ENCODE results near the gene MTX2. TPM values are rescaled to one million over a fixed set of nuclear protein-coding genes. Genes with fewer than 3 reads are reported as not detected.

The MTX2 gene
- total and polyA plus RNA-seq, 9 of the 15 experiments (the other 6 are each of a cell fraction or from before 2014, with no cell fraction given): 38.1 to 170 (median 88.0) TPM

Other genes with a start within 250 kb of the MTX2 start
Only the 7 nearest of the 10 such genes appear.
- not detected in 2 replicates for gene HOXD11, start 162.2 kb upstream of the MTX2 start, total RNA-seq (2014; rRNA removed)
- not detected in 2 replicates for gene HOXD11, start 162.2 kb upstream of the MTX2 start, total RNA-seq (2014; rRNA removed; fragmentation: Illumina TruSeq; extraction: Trizol)
- gene HOXD11, start 162.2 kb upstream of the MTX2 start, total RNA-seq (2015; rRNA removed; fragmentation: Illumina TruSeq; extraction: Trizol): not detected in 2 replicates
- gene HOXD11, start 162.2 kb upstream of the MTX2 start, total RNA-seq (2021): not detected in 2 replicates
- gene HOXD11, start 162.2 kb upstream of the MTX2 start, polyA plus RNA-seq (2011; rRNA removed): not detected in 2 replicates
- not detected in 2 replicates for gene HOXD11, start 162.2 kb upstream of the MTX2 start, polyA plus RNA-seq (2014; fragmentation: Illumina TruSeq; extraction: Trizol)
- not detected for gene HOXD11, start 162.2 kb upstream of the MTX2 start, polyA plus RNA-seq (2014; fragmentation: Nextera tagmentation; extraction: Ambion mirVana)
- not detected in 2 replicates for gene HOXD11, start 162.2 kb upstream of the MTX2 start, polyA plus RNA-seq (2014; rRNA removed)
- not detected in 2 replicates for gene HOXD10, start 152.7 kb upstream of the MTX2 start, total RNA-seq (2014; rRNA removed)
- gene HOXD10, start 152.7 kb upstream of the MTX2 start, total RNA-seq (2014; rRNA removed; fragmentation: Illumina TruSeq; extraction: Trizol): not detected in 2 replicates
- not detected in 2 replicates for gene HOXD10, start 152.7 kb upstream of the MTX2 start, total RNA-seq (2015; rRNA removed; fragmentation: Illumina TruSeq; extraction: Trizol)
- gene HOXD10, start 152.7 kb upstream of the MTX2 start, total RNA-seq (2021): not detected in 2 replicates
- not detected in 2 replicates for gene HOXD10, start 152.7 kb upstream of the MTX2 start, polyA plus RNA-seq (2011; rRNA removed)
- gene HOXD10, start 152.7 kb upstream of the MTX2 start, polyA plus RNA-seq (2014; fragmentation: Illumina TruSeq; extraction: Trizol): not detected in 2 replicates
- gene HOXD10, start 152.7 kb upstream of the MTX2 start, polyA plus RNA-seq (2014; fragmentation: Nextera tagmentation; extraction: Ambion mirVana): not detected
- not detected in 2 replicates for gene HOXD10, start 152.7 kb upstream of the MTX2 start, polyA plus RNA-seq (2014; rRNA removed)
- gene HOXD9, start 146.7 kb upstream of the MTX2 start, total RNA-seq (2014; rRNA removed): not detected in 2 replicates
- not detected in 2 replicates for gene HOXD9, start 146.7 kb upstream of the MTX2 start, total RNA-seq (2014; rRNA removed; fragmentation: Illumina TruSeq; extraction: Trizol)
- gene HOXD9, start 146.7 kb upstream of the MTX2 start, total RNA-seq (2015; rRNA removed; fragmentation: Illumina TruSeq; extraction: Trizol): not detected in 2 replicates
- gene HOXD9, start 146.7 kb upstream of the MTX2 start, total RNA-seq (2021): not detected in 2 replicates
- gene HOXD9, start 146.7 kb upstream of the MTX2 start, polyA plus RNA-seq (2011; rRNA removed): not detected in 2 replicates
- not detected in 2 replicates for gene HOXD9, start 146.7 kb upstream of the MTX2 start, polyA plus RNA-seq (2014; fragmentation: Illumina TruSeq; extraction: Trizol)
- not detected for gene HOXD9, start 146.7 kb upstream of the MTX2 start, polyA plus RNA-seq (2014; fragmentation: Nextera tagmentation; extraction: Ambion mirVana)
- gene HOXD9, start 146.7 kb upstream of the MTX2 start, polyA plus RNA-seq (2014; rRNA removed): not detected in 2 replicates
- gene HOXD8, start 139.7 kb upstream of the MTX2 start, total RNA-seq (2014; rRNA removed): not detected in 2 replicates
- gene HOXD8, start 139.7 kb upstream of the MTX2 start, total RNA-seq (2014; rRNA removed; fragmentation: Illumina TruSeq; extraction: Trizol): 0.15 TPM in 1 of 2 replicates, not detected in the other
- not detected in 2 replicates for gene HOXD8, start 139.7 kb upstream of the MTX2 start, total RNA-seq (2015; rRNA removed; fragmentation: Illumina TruSeq; extraction: Trizol)
- gene HOXD8, start 139.7 kb upstream of the MTX2 start, total RNA-seq (2021): not detected in 2 replicates
- gene HOXD8, start 139.7 kb upstream of the MTX2 start, polyA plus RNA-seq (2011; rRNA removed): not detected in 2 replicates
- not detected in 2 replicates for gene HOXD8, start 139.7 kb upstream of the MTX2 start, polyA plus RNA-seq (2014; fragmentation: Illumina TruSeq; extraction: Trizol)
- gene HOXD8, start 139.7 kb upstream of the MTX2 start, polyA plus RNA-seq (2014; fragmentation: Nextera tagmentation; extraction: Ambion mirVana): under 1 TPM in 1 of 2 experiments, not detected in 1; 0.04 TPM
- 0.30 TPM in 1 of 2 replicates, not detected in the other for gene HOXD8, start 139.7 kb upstream of the MTX2 start, polyA plus RNA-seq (2014; rRNA removed)
- gene HOXD4, start 117.9 kb upstream of the MTX2 start, total RNA-seq (2014; rRNA removed): not detected in 2 replicates
- not detected in 2 replicates for gene HOXD4, start 117.9 kb upstream of the MTX2 start, total RNA-seq (2014; rRNA removed; fragmentation: Illumina TruSeq; extraction: Trizol)
- gene HOXD4, start 117.9 kb upstream of the MTX2 start, total RNA-seq (2015; rRNA removed; fragmentation: Illumina TruSeq; extraction: Trizol): not detected in 2 replicates
- not detected in 2 replicates for gene HOXD4, start 117.9 kb upstream of the MTX2 start, total RNA-seq (2021)
- gene HOXD4, start 117.9 kb upstream of the MTX2 start, polyA plus RNA-seq (2011; rRNA removed): not detected in 2 replicates
- gene HOXD4, start 117.9 kb upstream of the MTX2 start, polyA plus RNA-seq (2014; fragmentation: Illumina TruSeq; extraction: Trizol): not detected in 2 replicates
- not detected for gene HOXD4, start 117.9 kb upstream of the MTX2 start, polyA plus RNA-seq (2014; fragmentation: Nextera tagmentation; extraction: Ambion mirVana)
- gene HOXD4, start 117.9 kb upstream of the MTX2 start, polyA plus RNA-seq (2014; rRNA removed): not detected in 2 replicates
- gene HOXD3, start 112.1 kb upstream of the MTX2 start, total RNA-seq (2014; rRNA removed): not detected in 2 replicates
- not detected in 2 replicates for gene HOXD3, start 112.1 kb upstream of the MTX2 start, total RNA-seq (2014; rRNA removed; fragmentation: Illumina TruSeq; extraction: Trizol)
- gene HOXD3, start 112.1 kb upstream of the MTX2 start, total RNA-seq (2015; rRNA removed; fragmentation: Illumina TruSeq; extraction: Trizol): not detected in 2 replicates
- not detected in 2 replicates for gene HOXD3, start 112.1 kb upstream of the MTX2 start, total RNA-seq (2021)
- gene HOXD3, start 112.1 kb upstream of the MTX2 start, polyA plus RNA-seq (2011; rRNA removed): not detected in 2 replicates
- gene HOXD3, start 112.1 kb upstream of the MTX2 start, polyA plus RNA-seq (2014; fragmentation: Illumina TruSeq; extraction: Trizol): not detected in 2 replicates
- not detected for gene HOXD3, start 112.1 kb upstream of the MTX2 start, polyA plus RNA-seq (2014; fragmentation: Nextera tagmentation; extraction: Ambion mirVana)
- not detected in 2 replicates for gene HOXD3, start 112.1 kb upstream of the MTX2 start, polyA plus RNA-seq (2014; rRNA removed)
- gene HOXD1, start 80.8 kb upstream of the MTX2 start, total RNA-seq (2014; rRNA removed): not detected in 2 replicates
- gene HOXD1, start 80.8 kb upstream of the MTX2 start, total RNA-seq (2014; rRNA removed; fragmentation: Illumina TruSeq; extraction: Trizol): not detected in 2 replicates
- gene HOXD1, start 80.8 kb upstream of the MTX2 start, total RNA-seq (2015; rRNA removed; fragmentation: Illumina TruSeq; extraction: Trizol): not detected in 2 replicates
- gene HOXD1, start 80.8 kb upstream of the MTX2 start, total RNA-seq (2021): not detected in 2 replicates
- not detected in 2 replicates for gene HOXD1, start 80.8 kb upstream of the MTX2 start, polyA plus RNA-seq (2011; rRNA removed)
- gene HOXD1, start 80.8 kb upstream of the MTX2 start, polyA plus RNA-seq (2014; fragmentation: Illumina TruSeq; extraction: Trizol): not detected in 2 replicates
- gene HOXD1, start 80.8 kb upstream of the MTX2 start, polyA plus RNA-seq (2014; fragmentation: Nextera tagmentation; extraction: Ambion mirVana): not detected
- not detected in 2 replicates for gene HOXD1, start 80.8 kb upstream of the MTX2 start, polyA plus RNA-seq (2014; rRNA removed)

All from K562 (cell line).